ENCODE measurements around the gene PF4V1.
A peak's percentile ranks its signal among the peaks of the same experiment; 100 is the strongest.

Gene PF4V1, protein sequence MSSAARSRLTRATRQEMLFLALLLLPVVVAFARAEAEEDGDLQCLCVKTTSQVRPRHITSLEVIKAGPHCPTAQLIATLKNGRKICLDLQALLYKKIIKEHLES

DNA sequence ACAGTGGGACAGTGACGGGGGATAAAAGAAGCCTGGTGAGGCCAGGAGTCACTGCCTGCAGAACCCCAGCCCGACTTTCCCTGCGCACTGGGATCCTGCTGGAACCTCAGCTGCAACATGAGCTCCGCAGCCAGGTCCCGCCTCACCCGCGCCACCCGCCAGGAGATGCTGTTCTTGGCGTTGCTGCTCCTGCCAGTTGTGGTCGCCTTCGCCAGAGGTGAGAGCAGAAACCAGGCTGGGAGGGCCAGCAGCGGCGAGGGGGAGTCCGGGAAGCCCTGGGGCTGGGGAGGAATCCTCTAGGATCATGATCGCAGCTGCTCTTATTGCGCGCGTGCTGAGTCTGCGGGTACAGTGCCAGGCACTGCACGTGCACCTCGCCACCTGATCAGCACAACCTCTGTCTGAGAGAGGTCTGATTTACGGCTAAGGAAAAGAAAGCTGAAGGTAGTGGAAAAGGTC, at the start of gene PF4V1:
TSS of gene PF4V1 (plus strand) at position 51 of the 459 bp plus-strand sequence. CDS start at position 118, 67 bp downstream.
- H3K9me3 ChIP-seq (ENCODE audit: control insufficient read depth, insufficient read depth, low read length) = no peaks in the 10 kb centered on the region
- no peak within 1 kb of the TSS for H3K9ac ChIP-seq (ENCODE audit: low read depth, low read length)
- no peaks in the 10 kb centered on the region for H3K36me3 ChIP-seq (ENCODE audit: control insufficient read depth, insufficient read depth, low read length)
- H3K4me1 ChIP-seq (ENCODE audit: control insufficient read depth, insufficient read depth, low read length) = no peaks in the 10 kb centered on the region
- H3K27me3 ChIP-seq (ENCODE audit: control insufficient read depth, insufficient read depth, low read length) = peaks cover 29% of the 10 kb centered on the region
- peak within 1 kb of the TSS; percentile 55 for H3K4me3 ChIP-seq (ENCODE audit: low read depth, low read length)

DNA sequence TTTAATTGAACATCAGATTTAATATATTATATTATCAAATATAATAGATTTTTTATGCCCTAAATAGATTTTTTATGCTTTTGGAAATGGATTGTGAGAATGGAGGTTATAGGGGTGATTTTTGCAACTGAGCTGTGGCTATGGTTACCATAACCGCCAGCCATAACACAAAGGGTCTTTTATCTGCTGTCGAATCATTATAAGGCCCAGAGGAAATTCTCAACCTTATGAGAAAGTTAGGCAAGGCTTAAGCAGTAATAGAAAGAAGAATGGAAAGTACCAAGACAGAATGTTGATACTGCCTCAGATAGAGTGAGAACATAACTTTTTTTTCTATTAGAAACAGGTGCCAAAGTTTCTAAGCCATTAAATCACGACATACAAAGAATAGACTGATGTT, 42.9 kb upstream of the PF4V1 start:
- no peak overlapping the region for H3K9ac ChIP-seq (ENCODE audit: low read depth, low read length)
- no peaks in the 10 kb centered on the region for H3K27me3 ChIP-seq (ENCODE audit: control insufficient read depth, insufficient read depth, low read length)
- no peak overlapping the region for H3K4me3 ChIP-seq (ENCODE audit: low read depth, low read length)
- H3K36me3 ChIP-seq (ENCODE audit: control insufficient read depth, insufficient read depth, low read length) = no peaks in the 10 kb centered on the region
- no peaks in the 10 kb centered on the region for H3K9me3 ChIP-seq (ENCODE audit: control insufficient read depth, insufficient read depth, low read length)
- H3K4me1 ChIP-seq (ENCODE audit: control insufficient read depth, insufficient read depth, low read length) = no peaks in the 10 kb centered on the region

DNA sequence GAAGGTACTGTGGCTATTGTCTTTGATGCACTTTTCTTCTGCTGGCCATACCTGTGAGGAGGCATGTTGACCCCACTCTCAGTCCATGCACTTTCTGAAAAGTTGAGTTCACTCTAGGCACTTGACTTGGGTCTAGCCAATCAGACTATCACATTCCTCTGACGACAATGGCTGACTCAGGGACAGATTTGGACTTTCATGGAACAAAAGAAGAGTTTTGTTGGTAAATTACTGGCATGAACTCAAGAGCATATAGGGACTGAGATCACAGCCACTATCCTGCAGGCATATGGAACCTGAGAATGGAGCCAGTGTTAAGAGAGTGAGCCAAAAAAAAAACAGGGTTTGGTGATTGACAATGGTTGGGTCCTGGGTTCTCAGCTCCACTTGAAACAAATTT, 41.3 kb upstream of the PF4V1 start:
- H3K27me3 ChIP-seq (ENCODE audit: control insufficient read depth, insufficient read depth, low read length) = no peaks in the 10 kb centered on the region
- H3K9me3 ChIP-seq (ENCODE audit: control insufficient read depth, insufficient read depth, low read length) = no peaks in the 10 kb centered on the region
- H3K36me3 ChIP-seq (ENCODE audit: control insufficient read depth, insufficient read depth, low read length) = no peaks in the 10 kb centered on the region
- no peak overlapping the region for H3K4me3 ChIP-seq (ENCODE audit: low read depth, low read length)
- H3K9ac ChIP-seq (ENCODE audit: low read depth, low read length) = no peak overlapping the region
- no peaks in the 10 kb centered on the region for H3K4me1 ChIP-seq (ENCODE audit: control insufficient read depth, insufficient read depth, low read length)

DNA sequence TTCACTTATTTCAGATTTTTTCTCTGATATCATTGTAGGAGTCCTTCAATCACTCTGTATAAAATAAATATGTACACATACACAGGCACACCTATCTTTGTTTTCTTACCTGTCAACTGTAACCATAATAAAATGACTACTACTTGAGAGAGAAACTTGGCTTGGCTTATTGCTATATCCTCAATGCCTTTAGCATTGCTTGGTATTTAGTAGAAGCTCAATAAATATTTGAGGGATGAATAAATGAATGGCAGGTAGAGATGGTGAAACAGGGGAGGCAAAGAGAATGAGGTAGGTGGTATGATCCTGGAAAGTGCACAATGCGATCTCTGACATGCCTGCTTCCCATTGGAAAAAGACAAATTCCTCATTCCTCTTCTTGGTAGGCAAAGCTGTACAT, 38.4 kb upstream of the PF4V1 start:
- Histone ChIP-seq H3K9me3 (ENCODE audit: control insufficient read depth, insufficient read depth, low read length) (no peaks in the 10 kb centered on the region), H3K36me3 (ENCODE audit: control insufficient read depth, insufficient read depth, low read length) (no peaks in the 10 kb centered on the region), H3K27me3 (ENCODE audit: control insufficient read depth, insufficient read depth, low read length) (no peaks in the 10 kb centered on the region), H3K9ac (ENCODE audit: low read depth, low read length) (no peak overlapping the region), H3K4me3 (ENCODE audit: low read depth, low read length) (no peak overlapping the region), H3K4me1 (ENCODE audit: control insufficient read depth, insufficient read depth, low read length) (no peaks in the 10 kb centered on the region)

DNA sequence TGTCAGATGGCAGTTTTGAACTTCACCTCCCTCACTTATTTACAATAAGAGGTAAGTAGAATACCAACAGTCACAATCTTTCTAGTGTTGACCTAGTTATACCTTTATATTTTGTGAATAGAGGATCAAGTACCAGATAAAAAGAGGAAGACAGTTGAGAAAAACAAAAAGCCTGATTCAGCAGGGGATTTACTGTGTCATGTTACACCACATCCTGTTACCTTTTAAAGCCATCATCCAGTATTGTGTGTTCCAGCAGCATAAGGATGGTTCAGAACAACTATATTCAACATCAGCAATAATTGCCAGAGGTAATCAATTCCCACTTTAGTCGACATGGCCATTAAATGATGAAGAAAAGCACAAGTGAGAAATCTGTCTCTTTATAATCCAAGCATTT, 38.0 kb upstream of the PF4V1 start:
- no peak overlapping the region for H3K4me3 ChIP-seq (ENCODE audit: low read depth, low read length)
- no peak overlapping the region for H3K9ac ChIP-seq (ENCODE audit: low read depth, low read length)
- no peaks in the 10 kb centered on the region for H3K9me3 ChIP-seq (ENCODE audit: control insufficient read depth, insufficient read depth, low read length)
- H3K36me3 ChIP-seq (ENCODE audit: control insufficient read depth, insufficient read depth, low read length) = no peaks in the 10 kb centered on the region
- H3K27me3 ChIP-seq (ENCODE audit: control insufficient read depth, insufficient read depth, low read length) = no peaks in the 10 kb centered on the region
- no peaks in the 10 kb centered on the region for H3K4me1 ChIP-seq (ENCODE audit: control insufficient read depth, insufficient read depth, low read length)

DNA sequence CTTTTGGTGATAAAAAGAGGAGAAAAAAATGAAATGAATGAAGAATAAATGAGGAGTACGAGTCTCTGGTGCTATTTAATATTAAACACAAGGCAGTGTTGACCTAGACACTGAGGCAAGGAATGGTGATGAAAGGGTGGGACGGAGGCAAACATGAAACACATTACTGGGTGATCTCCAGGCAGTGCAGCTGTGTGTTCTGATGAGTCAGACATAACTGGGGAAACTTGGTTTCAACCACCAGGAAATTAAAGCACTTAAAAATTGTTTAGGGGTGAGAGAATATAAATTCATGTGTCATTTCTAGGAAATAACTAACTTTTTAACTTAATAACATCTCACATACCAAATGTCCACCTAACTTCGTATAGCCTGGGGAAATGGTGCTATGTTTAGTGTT, 36.3 kb upstream of the PF4V1 start:
- H3K27me3 ChIP-seq (ENCODE audit: control insufficient read depth, insufficient read depth, low read length) = no peaks in the 10 kb centered on the region
- H3K4me3 ChIP-seq (ENCODE audit: low read depth, low read length) = no peak overlapping the region
- no peaks in the 10 kb centered on the region for H3K4me1 ChIP-seq (ENCODE audit: control insufficient read depth, insufficient read depth, low read length)
- H3K36me3 ChIP-seq (ENCODE audit: control insufficient read depth, insufficient read depth, low read length) = no peaks in the 10 kb centered on the region
- H3K9ac ChIP-seq (ENCODE audit: low read depth, low read length) = no peak overlapping the region
- H3K9me3 ChIP-seq (ENCODE audit: control insufficient read depth, insufficient read depth, low read length) = no peaks in the 10 kb centered on the region

DNA sequence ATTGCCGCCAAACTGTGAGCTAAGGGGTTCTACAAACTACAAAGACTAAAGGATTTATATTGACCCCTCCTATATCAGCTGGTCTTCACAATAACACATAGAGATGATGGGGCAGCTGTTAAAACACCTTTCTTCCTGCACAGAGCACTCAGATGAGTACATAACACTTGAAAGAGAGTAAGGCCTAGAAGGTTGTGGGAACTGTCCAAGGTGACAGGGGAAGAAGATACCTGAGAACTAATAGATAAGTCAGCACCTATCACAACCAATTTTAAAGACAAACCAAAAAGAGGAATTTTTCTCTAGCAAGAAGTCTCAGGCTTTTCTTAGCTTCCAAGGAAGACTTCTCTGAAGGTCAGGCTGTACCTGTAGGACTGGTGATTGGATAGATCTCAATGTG, 35.8 kb upstream of the PF4V1 start:
- no peaks in the 10 kb centered on the region for H3K4me1 ChIP-seq (ENCODE audit: control insufficient read depth, insufficient read depth, low read length)
- no peaks in the 10 kb centered on the region for H3K36me3 ChIP-seq (ENCODE audit: control insufficient read depth, insufficient read depth, low read length)
- H3K4me3 ChIP-seq (ENCODE audit: low read depth, low read length) = no peak overlapping the region
- H3K9me3 ChIP-seq (ENCODE audit: control insufficient read depth, insufficient read depth, low read length) = no peaks in the 10 kb centered on the region
- no peaks in the 10 kb centered on the region for H3K27me3 ChIP-seq (ENCODE audit: control insufficient read depth, insufficient read depth, low read length)
- no peak overlapping the region for H3K9ac ChIP-seq (ENCODE audit: low read depth, low read length)

DNA sequence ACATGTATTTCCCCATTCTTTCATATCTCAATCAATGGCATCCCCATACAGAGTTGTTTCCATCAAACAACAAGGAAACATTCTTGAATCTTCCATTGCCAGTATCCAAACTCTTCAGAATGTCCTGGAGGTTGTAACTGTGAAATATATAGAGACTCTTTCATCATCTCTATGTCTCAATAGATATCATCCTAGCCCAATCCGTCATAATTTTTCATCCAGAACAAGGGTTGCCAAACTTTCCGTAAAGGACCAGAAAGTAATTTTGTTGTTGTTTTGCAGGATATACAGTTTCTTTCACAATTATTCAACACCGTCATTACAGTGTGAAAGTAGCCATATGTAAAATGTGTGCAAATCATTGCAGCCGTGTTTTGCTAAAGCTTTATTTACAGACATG, 31.8 kb upstream of the PF4V1 start:
- Histone ChIP-seq H3K9ac (ENCODE audit: low read depth, low read length) (no peak overlapping the region), H3K36me3 (ENCODE audit: control insufficient read depth, insufficient read depth, low read length) (no peaks in the 10 kb centered on the region), H3K4me3 (ENCODE audit: low read depth, low read length) (no peak overlapping the region), H3K9me3 (ENCODE audit: control insufficient read depth, insufficient read depth, low read length) (no peaks in the 10 kb centered on the region), H3K27me3 (ENCODE audit: control insufficient read depth, insufficient read depth, low read length) (no peaks in the 10 kb centered on the region), H3K4me1 (ENCODE audit: control insufficient read depth, insufficient read depth, low read length) (no peaks in the 10 kb centered on the region)

DNA sequence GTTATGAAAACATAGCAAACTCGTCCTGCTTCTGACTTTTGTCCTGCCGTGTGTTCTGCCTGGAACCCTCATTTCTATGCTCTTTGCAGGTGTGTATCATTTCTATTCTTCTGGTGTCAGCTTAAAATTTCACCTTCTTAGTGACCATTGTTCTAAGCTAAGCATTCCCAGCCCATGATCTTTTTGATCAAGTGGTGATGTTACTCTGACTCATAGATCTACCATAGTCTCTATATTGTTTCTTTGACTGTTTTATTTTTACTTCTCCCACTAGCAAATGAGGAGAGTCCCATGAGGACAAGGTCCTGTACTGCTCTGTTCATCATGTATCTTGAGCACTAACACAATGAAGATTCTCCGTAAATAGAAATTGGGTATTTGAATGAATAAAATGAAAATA, 30.7 kb upstream of the PF4V1 start:
- no peaks in the 10 kb centered on the region for H3K9me3 ChIP-seq (ENCODE audit: control insufficient read depth, insufficient read depth, low read length)
- H3K9ac ChIP-seq (ENCODE audit: low read depth, low read length) = no peak overlapping the region

DNA sequence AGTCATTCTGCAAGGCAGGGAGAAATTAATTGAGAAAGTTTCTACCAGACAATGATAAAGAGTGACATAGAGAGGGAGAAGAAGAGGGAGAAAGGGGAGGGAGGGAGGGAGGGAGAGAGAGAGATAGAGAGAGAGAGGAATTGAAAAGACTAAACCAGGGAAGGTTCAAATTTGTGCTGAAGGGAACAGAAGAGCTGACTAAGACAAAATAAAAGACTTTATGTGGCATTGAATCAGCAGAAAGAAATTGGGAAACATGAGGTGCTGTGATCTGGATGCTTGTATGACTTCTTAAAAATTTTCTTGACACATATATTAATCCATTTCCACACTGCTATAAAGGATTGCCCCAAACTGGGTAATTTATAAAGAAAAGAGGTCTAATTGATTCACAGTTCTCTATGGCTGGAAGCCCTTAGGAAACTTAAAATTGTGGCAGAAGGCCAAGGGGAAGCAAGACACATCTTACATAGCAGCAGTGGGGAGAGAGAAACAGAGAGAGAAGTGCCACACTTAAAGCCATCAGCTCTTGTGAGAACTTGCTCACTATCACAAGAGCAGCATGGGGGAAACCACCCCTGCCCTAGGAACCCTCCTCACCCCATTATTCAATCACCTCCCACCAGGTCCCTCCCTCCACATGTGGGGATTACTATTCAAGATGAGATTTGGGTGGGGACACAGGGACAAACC, 30.1 kb upstream of the PF4V1 start:
- H3K27me3 ChIP-seq (ENCODE audit: control insufficient read depth, insufficient read depth, low read length) = no peaks in the 10 kb centered on the region
- no peak overlapping the region for H3K4me3 ChIP-seq (ENCODE audit: low read depth, low read length)
- H3K9me3 ChIP-seq (ENCODE audit: control insufficient read depth, insufficient read depth, low read length) = no peaks in the 10 kb centered on the region
- H3K9ac ChIP-seq (ENCODE audit: low read depth, low read length) = no peak overlapping the region
- H3K36me3 ChIP-seq (ENCODE audit: control insufficient read depth, insufficient read depth, low read length) = no peaks in the 10 kb centered on the region
- no peaks in the 10 kb centered on the region for H3K4me1 ChIP-seq (ENCODE audit: control insufficient read depth, insufficient read depth, low read length)

More for the DNA sequence above, 30.7 kb upstream of the PF4V1 start:
- H3K27me3 ChIP-seq (ENCODE audit: control insufficient read depth, insufficient read depth, low read length) = no peaks in the 10 kb centered on the region
- H3K36me3 ChIP-seq (ENCODE audit: control insufficient read depth, insufficient read depth, low read length) = no peaks in the 10 kb centered on the region
- H3K4me3 ChIP-seq (ENCODE audit: low read depth, low read length) = no peak overlapping the region
- no peaks in the 10 kb centered on the region for H3K4me1 ChIP-seq (ENCODE audit: control insufficient read depth, insufficient read depth, low read length)

DNA sequence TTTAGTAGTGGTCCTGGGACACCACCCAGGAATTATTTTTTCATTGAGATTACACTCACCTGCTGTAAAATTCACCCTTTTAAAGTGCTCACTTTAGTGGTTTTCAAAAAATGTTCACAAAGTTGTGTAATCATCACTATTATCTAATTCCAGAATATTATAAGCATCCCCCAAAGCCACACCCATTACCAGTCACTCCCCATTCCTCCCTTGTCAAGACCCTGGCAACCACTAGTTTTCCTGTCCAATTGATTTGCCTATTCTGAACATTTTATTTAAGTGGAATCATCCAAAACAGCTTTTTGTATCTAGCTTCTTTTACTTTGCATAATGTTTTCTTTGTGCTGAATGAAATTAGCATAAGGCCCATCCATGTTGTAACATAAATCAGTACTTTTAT, 29.3 kb upstream of the PF4V1 start:
- H3K27me3 ChIP-seq (ENCODE audit: control insufficient read depth, insufficient read depth, low read length) = no peaks in the 10 kb centered on the region

DNA sequence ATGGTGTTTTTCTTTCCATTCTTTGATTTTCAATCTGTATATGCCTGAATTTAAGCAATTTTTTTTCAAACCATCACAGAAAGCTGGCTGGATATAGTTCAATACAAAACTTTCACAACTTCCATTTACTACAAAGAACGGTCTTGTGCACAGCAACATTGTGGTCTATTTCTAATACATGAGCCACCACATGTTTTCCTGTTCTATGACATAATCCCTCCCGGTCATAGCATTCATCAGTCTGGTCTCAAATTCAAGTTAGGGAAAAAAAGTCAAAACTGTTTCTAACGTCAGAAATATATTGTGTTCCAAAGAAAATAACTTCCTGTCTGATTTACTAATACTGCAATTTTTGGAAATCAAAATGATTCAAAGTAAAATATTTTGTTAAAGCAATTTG, 24.1 kb upstream of the PF4V1 start:
- Histone ChIP-seq H3K9ac (ENCODE audit: low read depth, low read length) (no peak overlapping the region), H3K4me1 (ENCODE audit: control insufficient read depth, insufficient read depth, low read length) (no peaks in the 10 kb centered on the region), H3K4me3 (ENCODE audit: low read depth, low read length) (no peak overlapping the region), H3K9me3 (ENCODE audit: control insufficient read depth, insufficient read depth, low read length) (no peaks in the 10 kb centered on the region), H3K36me3 (ENCODE audit: control insufficient read depth, insufficient read depth, low read length) (no peaks in the 10 kb centered on the region), H3K27me3 (ENCODE audit: control insufficient read depth, insufficient read depth, low read length) (no peaks in the 10 kb centered on the region)

More for the DNA sequence above, 29.3 kb upstream of the PF4V1 start:
- H3K9me3 ChIP-seq (ENCODE audit: control insufficient read depth, insufficient read depth, low read length) = no peaks in the 10 kb centered on the region
- H3K36me3 ChIP-seq (ENCODE audit: control insufficient read depth, insufficient read depth, low read length) = no peaks in the 10 kb centered on the region
- H3K9ac ChIP-seq (ENCODE audit: low read depth, low read length) = no peak overlapping the region
- no peak overlapping the region for H3K4me3 ChIP-seq (ENCODE audit: low read depth, low read length)
- no peaks in the 10 kb centered on the region for H3K4me1 ChIP-seq (ENCODE audit: control insufficient read depth, insufficient read depth, low read length)

Data from iPS-15b (cell line).